ENCODE data around the gene LSM4. TPM values are rescaled to one million over a fixed set of nuclear protein-coding genes. Genes with fewer than 3 reads are reported as not detected.

LSM4 gene
- total and polyA plus RNA-seq, 10 of the 15 experiments (the other 5 are each of a cell fraction or from before 2014, with no cell fraction given) = 12.6 to 652 (median 217) TPM

GRCh38 chr19:18280247-18281081, 42.4 kb downstream of the LSM4 start:
- SMC1A ChIA-PET (ENCODE audit: uncharacterized antibody, unreplicated experiment) = interaction anchor here (0.7 to 6.3 kb wide), 20 partner anchors 9 to 134 kb away, joined by 3 to 176 read pairs (median 8); partner anchors contain the start of genes LSM4, MPV17L2 and RAB3A
- intact Hi-C loops (cut with micrococcal nuclease; ENCODE audit: unreplicated experiment) (loop anchor here (2.0 kb wide), 1 partner anchor 130 kb away; no protein-coding TSS in a partner anchor), in situ Hi-C loops (cut with MboI) (no loop called here)
- peaks cover 0 to 4% of the 10 kb centered on the region in 2 experiments; a peak in 2 of 4 replicates for H3K36me3 ChIP-seq (ENCODE audit: control insufficient read depth in 2 of 2, insufficient read depth in 2 of 2, low read length in 1 of 2)
- peak overlapping the region; percentile 98 for H3K4me3 ChIP-seq
- peak overlapping the region; percentile 30; the same call in 1 of the 2 replicates for H2AFZ ChIP-seq (ENCODE audit: control insufficient read depth, low read depth, low read length)
- FAIRE-seq (no peak), ATAC-seq (peak; percentile 51), DNase-seq (ENCODE audit: low read depth, low spot score) (no peak)
- peak overlapping the region; percentile 93 for H3K9ac ChIP-seq (ENCODE audit: control insufficient read depth, insufficient read depth, low read length)
- no peaks in the 10 kb centered on the region for H3K27me3 ChIP-seq (replicated peaks in 1 of 2; ENCODE audit: control insufficient read depth in 2 of 2, insufficient read depth in 2 of 2, low read length in 1 of 2)
- no peaks in the 10 kb centered on the region for H3K9me3 ChIP-seq (replicated peaks; ENCODE audit: control insufficient read depth, insufficient read depth, low read length)
- H3K27ac ChIP-seq (ENCODE audit: control insufficient read depth, insufficient read depth) = peak overlapping the region; percentile 95
- H3K4me2 ChIP-seq (ENCODE audit: control insufficient read depth, insufficient read depth) = peak overlapping the region; percentile 53
- WGBS (ENCODE audit: insufficient coverage, insufficient replicate concordance, low lambda C conversion rate, missing lambda C conversion rate) = under 1% methylated on average over 77 of the region's 111 CpGs
- H3K4me1 ChIP-seq (ENCODE audit: control insufficient read depth, insufficient read depth, low read length) = peaks cover 31% of the 10 kb centered on the region
- BruUV-seq (replicated peaks) = no TSS peak
- peaks cover 14% of the 10 kb centered on the region for H4K20me1 ChIP-seq (ENCODE audit: control insufficient read depth, insufficient read depth)
- H3K79me2 ChIP-seq (ENCODE audit: control insufficient read depth, insufficient read depth, low read length) = peaks cover 40% of the 10 kb centered on the region
- POLR2A ChIA-PET = interaction anchor here (0.6 to 8.4 kb wide), 33 partner anchors 11 to 306 kb away, joined by 3 to 206 read pairs (median 4); partner anchors contain the start of genes IL12RB1, LSM4, PGPEP1 and RAB3A
- RAD21 ChIA-PET (ENCODE audit: unreplicated experiment) = interaction anchor here (0.7 to 7.1 kb wide), 27 partner anchors 11 to 139 kb away, joined by 3 to 259 read pairs (median 10); partner anchors contain the start of genes LSM4, MPV17L2, PGPEP1 and RAB3A
- CTCF ChIA-PET = interaction anchor here (0.7 to 14.1 kb wide), 29 partner anchors 9 to 141 kb away, joined by 3 to 516 read pairs (median 9); partner anchors contain the start of genes GDF15, LSM4, MPV17L2 and PGPEP1
- TF ChIP-seq IKZF1 (conservative IDR thresholded peaks at IDR 0.05) (peak; percentile 8; the same call in 1 of the 2 replicates), RUNX3 (IDR thresholded peaks at IDR 0.05; ENCODE audit: low read length) (peak; percentile 34; the same call in 1 of the 2 replicates), POLR2AphosphoS5 (IDR thresholded peaks at IDR 0.05; ENCODE audit: low read length) (peak; percentile 93; the same call in 1 of the 2 replicates), HDAC6 (IDR thresholded peaks at IDR 0.05; ENCODE audit: unreplicated experiment) (peak; percentile 27), TCF12 (IDR thresholded peaks at IDR 0.05; ENCODE audit: low read depth, low read length) (peak; percentile 99), JUND (IDR thresholded peaks at IDR 0.05; ENCODE audit: low read depth, low read length) (no peak), LARP7 (IDR thresholded peaks at IDR 0.05) (peak; percentile 80), ELK1 (IDR thresholded peaks at IDR 0.05; ENCODE audit: low read depth, low read length) (0 out of 2 replicates have a peak, but pooled peaks have one; percentile 4), SMAD1 (IDR thresholded peaks at IDR 0.05; ENCODE audit: low read depth, partially characterized antibody) (peak; percentile 62), BACH1 (IDR thresholded peaks at IDR 0.05; ENCODE audit: borderline replicate concordance) (peak; percentile 64), NRF1 (conservative IDR thresholded peaks at IDR 0.05; ENCODE audit: low read depth, low read length) (peak; percentile 57), EP300 (IDR thresholded peaks at IDR 0.05; ENCODE audit: borderline replicate concordance in 1 of 2, control insufficient read depth in 1 of 2, low read depth in 2 of 2, low read length in 2 of 2) (peak in 1 of 2 experiments; percentile 7; a peak in 1 of 4 replicates), PAX5 (IDR thresholded peaks at IDR 0.05; ENCODE audit: borderline replicate concordance, low read depth, low read length) (peak; percentile 69; the same call in 1 of the 2 replicates), ZBTB4 (CRISPR knock-in tag; IDR thresholded peaks at IDR 0.05) (no peak), NR2C1 (IDR thresholded peaks at IDR 0.05) (no peak), PKNOX1 (IDR thresholded peaks at IDR 0.05) (peak; percentile 44; the same call in 1 of the 2 replicates), NR2F1 (conservative IDR thresholded peaks at IDR 0.05) (0 out of 2 replicates have a peak, but pooled peaks have one; percentile 30)
